ENCODE data around the gene FOSL1. TPM values are rescaled to one million over a fixed set of nuclear protein-coding genes. Genes with fewer than 3 reads are reported as not detected.

FOSL1 gene
- total and polyA plus RNA-seq, 2 experiments from 2014 or later, result 14.6 to 17.1 TPM

DNA sequence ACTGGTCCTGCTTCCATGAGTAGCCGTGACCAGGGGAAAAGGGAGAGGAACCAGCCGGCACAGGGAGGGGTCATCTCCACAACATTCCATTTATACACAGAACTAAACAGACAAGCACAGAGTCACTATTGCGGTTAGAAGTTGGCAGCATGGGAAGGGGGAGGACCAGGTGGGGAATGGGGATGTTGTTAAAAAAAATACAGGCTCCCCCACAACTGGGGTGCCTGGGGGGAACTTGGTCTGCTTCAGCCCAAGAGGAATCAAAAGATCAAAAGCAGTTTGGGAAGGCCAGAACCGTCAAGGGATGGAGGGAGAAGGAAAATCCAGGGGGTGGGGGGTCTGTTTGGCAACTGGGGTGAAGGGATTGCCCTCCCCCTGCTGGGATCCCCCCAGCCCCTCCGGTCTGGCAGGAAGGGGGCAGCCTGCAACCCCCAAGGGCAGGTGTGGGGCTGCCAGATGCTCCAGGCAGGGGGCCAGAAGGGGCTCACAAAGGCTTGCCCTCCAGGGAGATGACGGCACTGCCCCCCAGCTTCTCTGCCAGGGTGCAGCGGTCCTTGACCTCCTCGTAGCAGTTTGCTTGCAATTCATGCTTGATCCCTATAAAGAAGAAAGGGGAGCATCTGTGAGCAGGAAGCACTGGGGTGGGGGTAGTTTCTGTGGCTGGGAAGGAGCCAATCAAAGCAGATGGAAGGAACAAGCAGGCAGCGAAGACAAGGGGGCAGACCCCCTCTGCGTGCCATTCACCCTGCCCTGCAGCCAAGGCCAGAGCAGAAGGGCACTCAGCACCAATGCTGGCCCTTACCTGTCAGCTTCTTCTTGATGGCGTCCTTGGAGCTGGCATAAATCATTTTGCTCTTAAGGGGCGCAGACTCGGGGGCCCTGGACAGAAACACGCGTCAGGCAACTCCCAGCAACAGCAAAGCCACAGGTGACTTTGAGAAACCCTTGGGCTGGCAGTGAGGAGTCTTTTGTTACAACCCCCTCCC, 45.0 kb downstream of the FOSL1 start (continued):
- TF ChIP-seq ETS1 (IDR thresholded peaks at IDR 0.05), result no peak

GRCh38 chr11:65854161-65854592, 46.0 kb downstream of the FOSL1 start:
- Mint-ChIP-seq H3K9me3 (peaks cover 12% of the 10 kb centered on the region), H3K36me3 (ENCODE audit: low read depth) (peaks cover 64% of the 10 kb centered on the region), H3K4me1 (peaks cover 27% of the 10 kb centered on the region), H3K27me3 (ENCODE audit: insufficient read depth, low read depth, poor library complexity) (peaks cover 61% of the 10 kb centered on the region), H3K4me3 (peak overlapping the region; percentile 58), H3K27ac (peak overlapping the region; percentile 40)
- H3K27ac ChIP-seq (ENCODE audit: low read depth), result peak overlapping the region; percentile 45; the same call in 1 of the 2 replicates
- no peak overlapping the region for H3K4me2 ChIP-seq
- H3K4me3 ChIP-seq, result no peak overlapping the region
- H2AFZ ChIP-seq, result no peak overlapping the region
- peaks cover 28% of the 10 kb centered on the region for H3K36me3 ChIP-seq (ENCODE audit: insufficient read depth)
- peaks cover 33% of the 10 kb centered on the region for H4K20me1 ChIP-seq (replicated peaks; ENCODE audit: insufficient read depth)
- ATAC-seq (no peak), DNase-seq (ENCODE audit: low spot score) (no peak)
- no peaks in the 10 kb centered on the region for H3K27me3 ChIP-seq (ENCODE audit: insufficient read depth)
- peaks cover 39% of the 10 kb centered on the region for H3K79me2 ChIP-seq (replicated peaks; ENCODE audit: insufficient read depth)
- H3K9me2 ChIP-seq (ENCODE audit: insufficient read depth), result no peaks in the 10 kb centered on the region
- peaks cover 3% of the 10 kb centered on the region; the same call in 1 of the 2 replicates for H3K4me1 ChIP-seq (ENCODE audit: insufficient read depth)
- peaks cover 63% of the 10 kb centered on the region for H3F3A ChIP-seq (replicated peaks; ENCODE audit: low read depth)
- TF ChIP-seq STAT1 (IDR thresholded peaks at IDR 0.05; ENCODE audit: unreplicated experiment), result no peak
- TF ChIP-seq CTCF (conservative IDR thresholded peaks at IDR 0.05; ENCODE audit: low read depth in 2 of 2), result no peak
- TF ChIP-seq, protein P1, sequence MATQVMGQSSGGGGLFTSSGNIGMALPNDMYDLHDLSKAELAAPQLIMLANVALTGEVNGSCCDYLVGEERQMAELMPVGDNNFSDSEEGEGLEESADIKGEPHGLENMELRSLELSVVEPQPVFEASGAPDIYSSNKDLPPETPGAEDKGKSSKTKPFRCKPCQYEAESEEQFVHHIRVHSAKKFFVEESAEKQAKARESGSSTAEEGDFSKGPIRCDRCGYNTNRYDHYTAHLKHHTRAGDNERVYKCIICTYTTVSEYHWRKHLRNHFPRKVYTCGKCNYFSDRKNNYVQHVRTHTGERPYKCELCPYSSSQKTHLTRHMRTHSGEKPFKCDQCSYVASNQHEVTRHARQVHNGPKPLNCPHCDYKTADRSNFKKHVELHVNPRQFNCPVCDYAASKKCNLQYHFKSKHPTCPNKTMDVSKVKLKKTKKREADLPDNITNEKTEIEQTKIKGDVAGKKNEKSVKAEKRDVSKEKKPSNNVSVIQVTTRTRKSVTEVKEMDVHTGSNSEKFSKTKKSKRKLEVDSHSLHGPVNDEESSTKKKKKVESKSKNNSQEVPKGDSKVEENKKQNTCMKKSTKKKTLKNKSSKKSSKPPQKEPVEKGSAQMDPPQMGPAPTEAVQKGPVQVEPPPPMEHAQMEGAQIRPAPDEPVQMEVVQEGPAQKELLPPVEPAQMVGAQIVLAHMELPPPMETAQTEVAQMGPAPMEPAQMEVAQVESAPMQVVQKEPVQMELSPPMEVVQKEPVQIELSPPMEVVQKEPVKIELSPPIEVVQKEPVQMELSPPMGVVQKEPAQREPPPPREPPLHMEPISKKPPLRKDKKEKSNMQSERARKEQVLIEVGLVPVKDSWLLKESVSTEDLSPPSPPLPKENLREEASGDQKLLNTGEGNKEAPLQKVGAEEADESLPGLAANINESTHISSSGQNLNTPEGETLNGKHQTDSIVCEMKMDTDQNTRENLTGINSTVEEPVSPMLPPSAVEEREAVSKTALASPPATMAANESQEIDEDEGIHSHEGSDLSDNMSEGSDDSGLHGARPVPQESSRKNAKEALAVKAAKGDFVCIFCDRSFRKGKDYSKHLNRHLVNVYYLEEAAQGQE (IDR thresholded peaks at IDR 0.05; ENCODE audit: unreplicated experiment), result no peak
- no peak for TF ChIP-seq ZNF331 (CRISPR knock-in tag; IDR thresholded peaks at IDR 0.05; ENCODE audit: low read depth)
- TF ChIP-seq CREB1 (CRISPR knock-in tag; IDR thresholded peaks at IDR 0.05; ENCODE audit: low read depth), result no peak
- TF ChIP-seq NANOG (IDR thresholded peaks at IDR 0.05; ENCODE audit: borderline replicate concordance), result no peak
- TF ChIP-seq ETS1 (IDR thresholded peaks at IDR 0.05), result no peak
- TF ChIP-seq EZH2phosphoT487 (IDR thresholded peaks at IDR 0.05; ENCODE audit: unreplicated experiment), result no peak

Measured in GM23338 (cell line).